Endothelial cell of umbilical vein (primary cell): Measurements from ENCODE around the gene GABRB2. TPM values are rescaled to one million over a fixed set of nuclear protein-coding genes. Genes with fewer than 3 reads are reported as not detected.

Experiments
- BruUV-seq: library from RNA; stranded (reverse); fragments of 400-500 nt; replicated peaks from 2 replicates; lab custom pipeline; 2021; lab: Mats Ljungman, UMichigan
- CTCF ChIA-PET: fragments of 300-600, 350-600 bp; sonication (Branson Sonifier 250); formaldehyde crosslinking; loops from one replicate; lab custom pipeline; 2021; ENCODE audit warnings: antibody characterized with exemption, inconsistent platforms; lab: Charles Lee
- POLR2A ChIA-PET: fragments of 300-600, 350-600 bp; sonication (Branson Sonifier 250); formaldehyde crosslinking; loops from one replicate; lab custom pipeline; 2021; ENCODE audit warnings: antibody characterized with exemption, inconsistent platforms; lab: Charles Lee
- DNase-seq: peaks from one replicate; pipeline ENCODE4 v3.0.0-alpha.2; 2011; ENCODE audit warnings: low read depth, low spot score
- FAIRE-seq: peaks from 2 replicates; lab custom pipeline; 2011; peaks lifted over from hg19 to GRCh38; lab: Jason Lieb, UNC
- H2AFZ ChIP-seq: 2 replicates; pipeline ENCODE4 v1.6.0; 2012; ENCODE audit warnings: low read depth, low read length, control low read depth, inconsistent platforms
- H3K27ac ChIP-seq: 2 replicates; pipeline ENCODE4 v1.5.1; 2011; ENCODE audit warnings: low read depth, mild to moderate bottlenecking, control low read depth, low read length, moderate library complexity; ENCODE audit not compliant: insufficient read depth
- H3K27me3 ChIP-seq, 2 experiments: 2 replicates each; pipeline versions ENCODE4 v1.6.0 to v1.6.1; 2011; ENCODE audit warnings: low read length in 2 of 2, mixed read lengths in 1 of 2; ENCODE audit not compliant: control insufficient read depth in 2 of 2, insufficient read depth in 2 of 2
- H3K36me3 ChIP-seq, 2 experiments: 2 replicates in 1 of 2; 3 replicates in 1 of 2; pipeline ENCODE4 v1.5.1; 2011; ENCODE audit warnings: low read length in 2 of 2, mild to moderate bottlenecking in 1 of 2, moderate library complexity in 1 of 2; ENCODE audit not compliant: control insufficient read depth in 2 of 2, insufficient read depth in 2 of 2; ENCODE audit errors: extremely low read depth in 1 of 2
- H3K4me1 ChIP-seq: 3 replicates; pipeline ENCODE4 v1.5.1; 2011; ENCODE audit warnings: mild to moderate bottlenecking, low read length; ENCODE audit not compliant: control insufficient read depth, insufficient read depth; ENCODE audit errors: extremely low read depth
- H3K4me2 ChIP-seq: 2 replicates; pipeline ENCODE4 v1.6.1; 2011; ENCODE audit warnings: low read length, control low read depth, mixed read lengths; ENCODE audit not compliant: insufficient read depth
- H3K4me3 ChIP-seq, 3 experiments: fragments of 200-600 bp in 1 of 3; sonication (generic), shearing (Covaris generic) in 1 of 3; replicated peaks in 1 of 3; 2 replicates each; pipeline ENCODE4 v1.5.1; 2011 to 2016; ENCODE audit warnings: control low read depth in 3 of 3, low read length in 3 of 3, mild to moderate bottlenecking in 2 of 3, inconsistent platforms in 1 of 3, low read depth in 1 of 3, moderate library complexity in 1 of 3; ENCODE audit not compliant: insufficient read depth in 1 of 3
- H3K79me2 ChIP-seq: 2 replicates; pipeline ENCODE4 v1.6.0; 2012; ENCODE audit warnings: low read length, inconsistent platforms; ENCODE audit not compliant: control insufficient read depth, insufficient read depth
- H3K9ac ChIP-seq: replicated peaks from 2 replicates; pipeline ENCODE3; 2011; ENCODE audit warnings: low read length, control low read depth; ENCODE audit not compliant: insufficient read depth; ENCODE audit errors: extremely low read depth
- H3K9me1 ChIP-seq: replicated peaks from 3 replicates; pipeline ENCODE4 v1.6.0; 2011; ENCODE audit warnings: mild to moderate bottlenecking, low read length; ENCODE audit not compliant: control insufficient read depth, insufficient read depth; ENCODE audit errors: extremely low read depth
- H3K9me3 ChIP-seq: replicated peaks from 2 replicates; pipeline ENCODE4 v1.5.1; 2012; ENCODE audit warnings: low read length, inconsistent platforms; ENCODE audit not compliant: control insufficient read depth, insufficient read depth
- H4K20me1 ChIP-seq: replicated peaks from 2 replicates; pipeline ENCODE3; 2011; ENCODE audit warnings: mild to moderate bottlenecking, low read length; ENCODE audit not compliant: control insufficient read depth, insufficient read depth; ENCODE audit errors: extremely low read depth
- EZH2 ChIP-seq: IDR thresholded peaks from 2 replicates; pipeline ENCODE4 v1.6.1; 2012; ENCODE audit warnings: borderline replicate concordance, low read depth, mild to moderate bottlenecking, moderate library complexity, low read length, inconsistent platforms; ENCODE audit not compliant: severe bottlenecking
- FOS ChIP-seq: IDR thresholded peaks from 2 replicates; pipeline ENCODE4 v1.6.1; 2011; ENCODE audit warnings: mild to moderate bottlenecking, low read length, moderate library complexity, borderline replicate concordance; ENCODE audit not compliant: insufficient read depth
- GATA2 ChIP-seq: IDR thresholded peaks from 2 replicates; pipeline ENCODE4 v1.7.0; 2011; ENCODE audit warnings: low read depth, mild to moderate bottlenecking, moderate library complexity, mixed read lengths, low read length; ENCODE audit not compliant: insufficient read length, insufficient read depth
- JUN ChIP-seq: IDR thresholded peaks from 2 replicates; pipeline ENCODE4 v1.6.1; 2011; ENCODE audit warnings: borderline replicate concordance, low read depth; ENCODE audit not compliant: insufficient read length, insufficient read depth
- MAX ChIP-seq: IDR thresholded peaks from 2 replicates; pipeline ENCODE4 v1.6.1; 2011; ENCODE audit not compliant: insufficient read depth, insufficient read length
- MYC ChIP-seq: IDR thresholded peaks from one replicate; pipeline ENCODE4 v1.6.1; 2011; ENCODE audit warnings: mild to moderate bottlenecking, low read depth, low read length
- POLR2A ChIP-seq: IDR thresholded peaks from 2 replicates; pipeline ENCODE4 v1.6.1; 2012; ENCODE audit warnings: low read depth, mild to moderate bottlenecking, control low read depth, low read length
- POLR2AphosphoS5 ChIP-seq: IDR thresholded peaks from 2 replicates; pipeline ENCODE4 v1.6.1; 2012; ENCODE audit warnings: low read depth, mild to moderate bottlenecking, control low read depth, low read length, moderate library complexity; ENCODE audit not compliant: insufficient read depth
- dilution Hi-C: fragments of 300-500 bp; cut with MboI; formaldehyde crosslinking; loops from one replicate; pipeline ENCODE4 v1.15.0; 2019; ENCODE audit warnings: low sequenced_read_pairs; ENCODE audit not compliant: extremely low pct_ligation_motif_present
- intact Hi-C: fragments of 100-400 bp; cut with micrococcal nuclease; formaldehyde crosslinking; loops from one replicate; pipeline ENCODE4 v1.10.0; 2022
- polyA plus RNA-seq, 4 experiments: library from polyadenylated mRNA; depleted of rRNA in 3 of 4; stranded (reverse) in 3 of 4; unstranded in 1 of 4; fragments of >200 nt; gene quantifications; 2 replicates each; pipeline versions ENCODE4 v1.2.1 to v1.2.3, GENCODE V29; 2011 to 2012; ENCODE audit warnings: missing spikeins in 1 of 4
- total RNA-seq: library from RNA; stranded (reverse); gene quantifications from 2 replicates; pipeline ENCODE4 v1.2.3, GENCODE V29; 2021
- TF ChIP-seq, protein P1 (sequence below), 2 donors: IDR thresholded peaks; 1 replicate in 1 of 2; 2 replicates in 1 of 2; pipeline ENCODE4 v1.5.1; 2011; ENCODE audit warnings: low read length in 2 of 2, mild to moderate bottlenecking in 2 of 2, moderate library complexity in 2 of 2, control low read depth in 1 of 2, inconsistent platforms in 1 of 2, low read depth in 1 of 2; ENCODE audit not compliant: insufficient read depth in 1 of 2; ENCODE audit errors: extremely low read depth in 1 of 2

The GABRB2 gene
- total and polyA plus RNA-seq, 2 donors (not counting 3 experiments of a cell fraction or from before 2014, with no cell fraction given), result not detected

DNA sequence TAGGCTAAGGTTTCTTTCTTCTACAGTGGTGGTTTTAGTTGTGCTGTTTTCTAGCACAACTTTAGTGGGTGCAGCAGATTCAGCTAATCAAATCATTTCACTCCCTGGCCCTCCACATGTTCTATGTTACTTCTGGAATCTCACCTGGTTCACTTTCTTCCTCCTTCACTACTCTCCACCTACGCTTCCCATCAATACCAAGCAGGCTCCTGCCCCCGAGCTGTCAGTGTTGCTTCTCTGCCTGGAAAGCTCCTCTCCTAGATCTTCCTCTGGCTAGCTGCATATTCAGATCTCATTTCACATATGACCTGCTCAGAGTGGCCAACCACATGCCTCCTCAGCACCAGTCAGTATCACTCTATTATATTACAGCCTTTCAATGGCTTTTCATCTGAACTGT, 19.6 kb upstream of the GABRB2 start:
- Histone ChIP-seq H3K4me3 (no peak overlapping the region), H4K20me1 (no peaks in the 10 kb centered on the region), H3K27me3 (no peaks in the 10 kb centered on the region), H3K9me3 (no peaks in the 10 kb centered on the region), H3K9me1 (no peaks in the 10 kb centered on the region), H3K9ac (no peak overlapping the region), H3K4me1 (no peaks in the 10 kb centered on the region), H3K27ac (no peak overlapping the region), H2AFZ (no peak overlapping the region), H3K79me2 (no peaks in the 10 kb centered on the region), H3K36me3 (no peaks in the 10 kb centered on the region), H3K4me2 (no peak overlapping the region)
- FAIRE-seq (no peak), DNase-seq (no peak)
- TF ChIP-seq, protein P1, sequence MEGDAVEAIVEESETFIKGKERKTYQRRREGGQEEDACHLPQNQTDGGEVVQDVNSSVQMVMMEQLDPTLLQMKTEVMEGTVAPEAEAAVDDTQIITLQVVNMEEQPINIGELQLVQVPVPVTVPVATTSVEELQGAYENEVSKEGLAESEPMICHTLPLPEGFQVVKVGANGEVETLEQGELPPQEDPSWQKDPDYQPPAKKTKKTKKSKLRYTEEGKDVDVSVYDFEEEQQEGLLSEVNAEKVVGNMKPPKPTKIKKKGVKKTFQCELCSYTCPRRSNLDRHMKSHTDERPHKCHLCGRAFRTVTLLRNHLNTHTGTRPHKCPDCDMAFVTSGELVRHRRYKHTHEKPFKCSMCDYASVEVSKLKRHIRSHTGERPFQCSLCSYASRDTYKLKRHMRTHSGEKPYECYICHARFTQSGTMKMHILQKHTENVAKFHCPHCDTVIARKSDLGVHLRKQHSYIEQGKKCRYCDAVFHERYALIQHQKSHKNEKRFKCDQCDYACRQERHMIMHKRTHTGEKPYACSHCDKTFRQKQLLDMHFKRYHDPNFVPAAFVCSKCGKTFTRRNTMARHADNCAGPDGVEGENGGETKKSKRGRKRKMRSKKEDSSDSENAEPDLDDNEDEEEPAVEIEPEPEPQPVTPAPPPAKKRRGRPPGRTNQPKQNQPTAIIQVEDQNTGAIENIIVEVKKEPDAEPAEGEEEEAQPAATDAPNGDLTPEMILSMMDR (IDR thresholded peaks at IDR 0.05; ENCODE audit: extremely low read depth in 1 of 2, insufficient read depth in 1 of 2, low read depth in 1 of 2, low read length in 2 of 2), result no peak
- TF ChIP-seq POLR2AphosphoS5, result no peak
- no peak for TF ChIP-seq EZH2
- no peak for TF ChIP-seq FOS
- no peak for TF ChIP-seq POLR2A
- no peak for TF ChIP-seq JUN
- TF ChIP-seq MAX, result no peak
- no peak for TF ChIP-seq GATA2
- TF ChIP-seq MYC, result no peak
- ChIA-PET CTCF (no interaction called here), POLR2A (no interaction called here)
- BruUV-seq, result no TSS peak
- dilution Hi-C loops (no loop called here), intact Hi-C loops (no loop called here)
